PC-9 (cell line): ENCODE measurements around the gene CLDN6. TPM values are rescaled to one million over a fixed set of nuclear protein-coding genes. Genes with fewer than 3 reads are reported as not detected.

Source experiments
- BruUV-seq: library from RNA; stranded (reverse); fragments of 400-500 nt; replicated peaks from 2 replicates; lab custom pipeline; 2021; lab: Mats Ljungman, UMichigan
- CTCF ChIA-PET: fragments of 300-600 bp; sonication (Branson Sonifier 250); formaldehyde crosslinking; loops from one replicate; lab custom pipeline; 2022; ENCODE audit warnings: antibody characterized with exemption; lab: Charles Lee
- POLR2A ChIA-PET: fragments of 300-600 bp; sonication (Branson Sonifier 250); formaldehyde crosslinking; loops from one replicate; lab custom pipeline; 2022; ENCODE audit warnings: antibody characterized with exemption; ENCODE audit not compliant: unreplicated experiment; lab: Charles Lee
- DNase-seq, 2 experiments: peaks; one replicate each; pipeline versions ENCODE4 v3.0.0 to v3.0.0-alpha.2; 2015 to 2022; ENCODE audit warnings: mixed read lengths in 1 of 2
- H2AFZ ChIP-seq: fragments of 200-600 bp; sonication (generic); 2 replicates; pipeline ENCODE4 v1.8.1; 2017; ENCODE audit warnings: antibody characterized with exemption
- H3F3A ChIP-seq: fragments of 200-600 bp; sonication (generic); 2 replicates; pipeline ENCODE4 v1.8.1; 2017; ENCODE audit warnings: antibody characterized with exemption, mild to moderate bottlenecking, low read depth; ENCODE audit not compliant: insufficient read depth
- H3K27ac ChIP-seq: fragments of 200-600 bp; sonication (generic); 2 replicates; pipeline ENCODE4 v1.6.1; 2016; ENCODE audit warnings: mixed run types
- H3K27me3 ChIP-seq: fragments of 200-600 bp; sonication (generic); 2 replicates; pipeline ENCODE4 v1.6.1; 2016; ENCODE audit warnings: low read depth, mixed run types; ENCODE audit not compliant: insufficient read depth
- H3K36me3 ChIP-seq: fragments of 200-600 bp; sonication (generic); 2 replicates; pipeline ENCODE4 v1.6.1; 2016; ENCODE audit warnings: low read depth, mixed run types
- H3K4me1 ChIP-seq: fragments of 200-600 bp; sonication (generic); replicated peaks from 2 replicates; pipeline ENCODE4 v1.6.1; 2016; ENCODE audit warnings: mixed run types; ENCODE audit not compliant: insufficient read depth
- H3K4me2 ChIP-seq: fragments of 200-600 bp; sonication (generic); 2 replicates; pipeline ENCODE4 v1.6.1; 2017; ENCODE audit warnings: mixed run types
- H3K4me3 ChIP-seq: fragments of 200-600 bp; sonication (generic); 2 replicates; pipeline ENCODE4 v1.6.1; 2016; ENCODE audit warnings: mixed run types
- H3K79me2 ChIP-seq: fragments of 200-600 bp; sonication (generic); 2 replicates; pipeline ENCODE4 v1.6.1; 2017; ENCODE audit warnings: low read depth, mixed run types
- H3K9me2 ChIP-seq: fragments of 200-600 bp; sonication (generic); 2 replicates; pipeline ENCODE4 v1.8.1; 2017; ENCODE audit warnings: mild to moderate bottlenecking; ENCODE audit not compliant: insufficient read depth
- H3K9me3 ChIP-seq: fragments of 200-600 bp; sonication (generic); 2 replicates; pipeline ENCODE4 v1.8.1; 2016; ENCODE audit warnings: low read depth; ENCODE audit not compliant: insufficient read depth
- H4K20me1 ChIP-seq: fragments of 200-600 bp; sonication (generic); 2 replicates; pipeline ENCODE4 v1.8.1; 2017; ENCODE audit not compliant: insufficient read depth
- EZH2 ChIP-seq: fragments of 200-600 bp; sonication (generic); IDR thresholded peaks from 2 replicates; pipeline ENCODE4 v1.8.0; 2017; ENCODE audit warnings: antibody characterized with exemption, low read depth
- intact Hi-C: fragments of 100-400 bp; cut with micrococcal nuclease; formaldehyde crosslinking; loops from one replicate; pipeline ENCODE4 v1.10.0; 2022; ENCODE audit not compliant: unreplicated experiment
- total RNA-seq: library from RNA; stranded (reverse); gene quantifications from 2 replicates; pipeline ENCODE4 v1.2.3, GENCODE V29; 2021
- TF ChIP-seq, protein P1 (sequence below): fragments of 200-600 bp; sonication (generic); conservative IDR thresholded peaks from 2 replicates; pipeline ENCODE4 v1.6.1; 2017; ENCODE audit warnings: mixed run types, antibody characterized with exemption, mild to moderate bottlenecking, moderate library complexity

CLDN6 gene
- total RNA-seq, 1 experiment from 2014 or later, result 0.26 TPM

DNA sequence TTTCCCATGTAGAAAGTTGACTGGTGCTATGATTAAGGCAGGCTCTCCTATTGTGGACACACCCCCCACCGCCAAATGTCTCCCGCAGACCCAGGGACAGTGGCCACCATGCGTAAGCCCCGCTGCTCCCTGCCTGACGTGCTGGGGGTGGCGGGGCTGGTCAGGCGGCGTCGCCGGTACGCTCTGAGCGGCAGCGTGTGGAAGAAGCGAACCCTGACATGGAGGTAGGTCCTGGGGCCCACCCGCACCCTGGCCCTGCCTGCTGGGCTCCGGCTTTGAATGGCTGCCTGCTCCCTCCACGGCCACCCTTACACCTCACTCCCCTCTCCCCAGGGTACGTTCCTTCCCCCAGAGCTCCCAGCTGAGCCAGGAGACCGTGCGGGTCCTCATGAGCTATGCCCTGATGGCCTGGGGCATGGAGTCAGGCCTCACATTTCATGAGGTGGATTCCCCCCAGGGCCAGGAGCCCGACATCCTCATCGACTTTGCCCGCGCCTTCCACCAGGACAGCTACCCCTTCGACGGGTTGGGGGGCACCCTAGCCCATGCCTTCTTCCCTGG, 32.0 kb upstream of the CLDN6 start:
- Histone ChIP-seq H3K79me2 (no peaks in the 10 kb centered on the region), H3K4me3 (no peak overlapping the region), H4K20me1 (no peaks in the 10 kb centered on the region), H3K9me2 (no peaks in the 10 kb centered on the region), H3K4me1 (peaks cover 4% of the 10 kb centered on the region; the same call in 1 of the 2 replicates), H3K9me3 (no peaks in the 10 kb centered on the region), H2AFZ (no peak overlapping the region), H3K27me3 (no peaks in the 10 kb centered on the region), H3K27ac (no peak overlapping the region), H3K4me2 (no peak overlapping the region), H3K36me3 (no peaks in the 10 kb centered on the region), H3F3A (peaks cover under 1% of the 10 kb centered on the region; the same call in 1 of the 2 replicates)
- ChIA-PET POLR2A (no interaction called here), CTCF (no interaction called here)
- TF ChIP-seq EZH2, result no peak
- TF ChIP-seq, protein P1, sequence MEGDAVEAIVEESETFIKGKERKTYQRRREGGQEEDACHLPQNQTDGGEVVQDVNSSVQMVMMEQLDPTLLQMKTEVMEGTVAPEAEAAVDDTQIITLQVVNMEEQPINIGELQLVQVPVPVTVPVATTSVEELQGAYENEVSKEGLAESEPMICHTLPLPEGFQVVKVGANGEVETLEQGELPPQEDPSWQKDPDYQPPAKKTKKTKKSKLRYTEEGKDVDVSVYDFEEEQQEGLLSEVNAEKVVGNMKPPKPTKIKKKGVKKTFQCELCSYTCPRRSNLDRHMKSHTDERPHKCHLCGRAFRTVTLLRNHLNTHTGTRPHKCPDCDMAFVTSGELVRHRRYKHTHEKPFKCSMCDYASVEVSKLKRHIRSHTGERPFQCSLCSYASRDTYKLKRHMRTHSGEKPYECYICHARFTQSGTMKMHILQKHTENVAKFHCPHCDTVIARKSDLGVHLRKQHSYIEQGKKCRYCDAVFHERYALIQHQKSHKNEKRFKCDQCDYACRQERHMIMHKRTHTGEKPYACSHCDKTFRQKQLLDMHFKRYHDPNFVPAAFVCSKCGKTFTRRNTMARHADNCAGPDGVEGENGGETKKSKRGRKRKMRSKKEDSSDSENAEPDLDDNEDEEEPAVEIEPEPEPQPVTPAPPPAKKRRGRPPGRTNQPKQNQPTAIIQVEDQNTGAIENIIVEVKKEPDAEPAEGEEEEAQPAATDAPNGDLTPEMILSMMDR, result no peak
- no peak for DNase-seq
- no TSS peak for BruUV-seq
- intact Hi-C loops, result no loop called here

GRCh38 chr16:3047387-3047720, 29.4 kb upstream of the CLDN6 start:
- Histone ChIP-seq H3K79me2 (no peaks in the 10 kb centered on the region), H3K9me2 (no peaks in the 10 kb centered on the region), H3K4me3 (no peak overlapping the region), H2AFZ (no peak overlapping the region), H3F3A (peaks cover 15% of the 10 kb centered on the region; the same call in 1 of the 2 replicates), H3K36me3 (no peaks in the 10 kb centered on the region), H3K27ac (no peak overlapping the region), H3K9me3 (no peaks in the 10 kb centered on the region), H4K20me1 (no peaks in the 10 kb centered on the region), H3K4me1 (peaks cover 8% of the 10 kb centered on the region; the same call in 1 of the 2 replicates), H3K27me3 (no peaks in the 10 kb centered on the region), H3K4me2 (no peak overlapping the region)
- TF ChIP-seq, protein P1, result no peak
- TF ChIP-seq EZH2, result no peak
- ChIA-PET CTCF (no interaction called here), POLR2A (interaction anchor here (0.6 kb wide), 2 partner anchors 26 to 53 kb away, joined by 4 to 5 read pairs; no protein-coding TSS in a partner anchor)
- BruUV-seq, result no TSS peak
- no peak for DNase-seq
- intact Hi-C loops, result no loop called here

DNA sequence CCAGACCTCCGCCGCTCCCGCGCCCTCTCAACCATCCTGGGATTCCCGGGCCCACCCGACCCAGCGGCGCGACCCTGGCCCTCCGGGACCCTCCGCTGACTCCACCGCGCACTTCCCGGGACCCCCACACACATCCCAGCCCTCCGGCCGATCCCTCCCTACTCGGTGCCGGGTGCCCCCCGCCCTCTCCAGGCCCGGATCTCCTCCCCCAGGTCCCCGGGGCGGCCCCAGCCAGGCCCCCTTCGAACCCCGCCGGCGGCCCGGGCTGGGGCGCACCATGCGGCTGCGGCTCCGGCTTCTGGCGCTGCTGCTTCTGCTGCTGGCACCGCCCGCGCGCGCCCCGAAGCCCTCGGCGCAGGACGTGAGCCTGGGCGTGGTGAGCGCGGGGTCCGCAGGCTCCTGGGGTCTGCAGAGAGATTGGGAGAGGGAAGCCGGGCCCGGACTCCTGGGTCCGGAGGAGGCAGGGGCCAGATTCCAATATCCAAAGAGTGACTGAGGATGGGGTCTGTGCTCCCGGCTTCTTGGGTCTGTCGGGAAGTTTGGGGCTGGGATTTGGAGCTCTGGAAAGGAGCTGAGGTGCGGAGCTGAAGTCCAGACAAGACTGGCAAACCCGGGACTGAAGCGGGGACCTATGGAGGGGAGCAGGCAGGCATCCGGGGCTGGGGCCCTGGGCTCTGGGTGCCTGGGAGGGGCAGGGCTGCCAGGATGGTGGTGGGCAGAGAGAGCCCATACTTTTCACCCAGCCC, 28.8 kb upstream of the CLDN6 start:
- no peaks in the 10 kb centered on the region for H3K9me2 ChIP-seq
- H4K20me1 ChIP-seq, result no peaks in the 10 kb centered on the region
- intact Hi-C loops, result no loop called here
- no peaks in the 10 kb centered on the region for H3K79me2 ChIP-seq
- peaks cover 8% of the 10 kb centered on the region; the same call in 1 of the 2 replicates for H3K4me1 ChIP-seq
- BruUV-seq, result no TSS peak
- no peak overlapping the region for H3K4me2 ChIP-seq
- no peak for TF ChIP-seq EZH2
- TF ChIP-seq, protein P1, result no peak
- H3K27ac ChIP-seq, result no peak overlapping the region
- H3K36me3 ChIP-seq, result no peaks in the 10 kb centered on the region
- no peak overlapping the region for H2AFZ ChIP-seq
- ChIA-PET CTCF (no interaction called here), POLR2A (interaction anchor here (0.6 kb wide), 1 partner anchor 52 kb away, joined by 4 read pairs; no protein-coding TSS in a partner anchor)
- DNase-seq, result no peak
- peaks cover 15% of the 10 kb centered on the region; the same call in 1 of the 2 replicates for H3F3A ChIP-seq
- H3K9me3 ChIP-seq, result no peaks in the 10 kb centered on the region
- H3K4me3 ChIP-seq, result no peak overlapping the region; the same call in 1 of the 2 replicates
- no peaks in the 10 kb centered on the region for H3K27me3 ChIP-seq
